Measurements from ENCODE around the gene MED22.

MED22 gene

GRCh38 chr9:133354766-133355165, 6.8 kb upstream of the MED22 start:
- H3K9me2 ChIP-seq (replicated peaks; ENCODE audit: insufficient read depth, low read length) = no peaks in the 10 kb centered on the region
- H3F3A ChIP-seq (ENCODE audit: insufficient read depth) = peaks cover 50% of the 10 kb centered on the region
- H3K36me3 ChIP-seq (ENCODE audit: low read length) = peaks cover 22% of the 10 kb centered on the region
- H3K9me3 ChIP-seq (ENCODE audit: insufficient read depth, low read length) = no peaks in the 10 kb centered on the region
- no peak overlapping the region for H2AFZ ChIP-seq (ENCODE audit: low read depth, low read length, severe bottlenecking)
- H3K79me2 ChIP-seq (ENCODE audit: insufficient read depth, low read length) = peaks cover 13% of the 10 kb centered on the region; the same call in 1 of the 2 replicates
- no peak for TF ChIP-seq CTCF (IDR thresholded peaks at IDR 0.05; ENCODE audit: insufficient read depth, low read length, poor library complexity, severe bottlenecking)
- TF ChIP-seq EZH2phosphoT487 (conservative IDR thresholded peaks at IDR 0.05; ENCODE audit: low read length) = no peak
- H3K9ac ChIP-seq (ENCODE audit: low read length) = no peak overlapping the region
- H3K27me3 ChIP-seq (ENCODE audit: low read length) = no peaks in the 10 kb centered on the region
- H3K27ac ChIP-seq (ENCODE audit: low read depth, low read length) = no peak overlapping the region
- H4K20me1 ChIP-seq (ENCODE audit: low read depth, low read length) = no peaks in the 10 kb centered on the region; the same call in 1 of the 2 replicates
- H3K4me2 ChIP-seq (ENCODE audit: low read depth, low read length, poor library complexity, severe bottlenecking) = peak overlapping the region; percentile 57
- H3K4me3 ChIP-seq (ENCODE audit: insufficient read depth, low read length, poor library complexity, severe bottlenecking) = no peak overlapping the region

GRCh38 chr9:133353548-133353947, 5.6 kb upstream of the MED22 start:
- Histone ChIP-seq H3K4me3 (ENCODE audit: insufficient read depth, low read length, poor library complexity, severe bottlenecking) (no peak overlapping the region), H4K20me1 (ENCODE audit: low read depth, low read length) (no peaks in the 10 kb centered on the region; the same call in 1 of the 2 replicates), H3K27ac (ENCODE audit: low read depth, low read length) (no peak overlapping the region; the same call in 1 of the 2 replicates), H3K36me3 (ENCODE audit: low read length) (peaks cover 34% of the 10 kb centered on the region), H3K9me3 (ENCODE audit: insufficient read depth, low read length) (no peaks in the 10 kb centered on the region), H2AFZ (ENCODE audit: low read depth, low read length, severe bottlenecking) (no peak overlapping the region), H3K27me3 (ENCODE audit: low read length) (no peaks in the 10 kb centered on the region), H3K79me2 (ENCODE audit: insufficient read depth, low read length) (peaks cover 25% of the 10 kb centered on the region), H3F3A (ENCODE audit: insufficient read depth) (peaks cover 63% of the 10 kb centered on the region), H3K9me2 (replicated peaks; ENCODE audit: insufficient read depth, low read length) (no peaks in the 10 kb centered on the region), H3K4me2 (ENCODE audit: low read depth, low read length, poor library complexity, severe bottlenecking) (no peak overlapping the region), H3K9ac (ENCODE audit: low read length) (no peak overlapping the region)
- TF ChIP-seq EZH2phosphoT487 (conservative IDR thresholded peaks at IDR 0.05; ENCODE audit: low read length) (no peak), CTCF (IDR thresholded peaks at IDR 0.05; ENCODE audit: insufficient read depth, low read length, poor library complexity, severe bottlenecking) (no peak)

GRCh38 chr9:133352635-133353340, 4.9 kb upstream of the MED22 start:
- Histone ChIP-seq H3K9ac (ENCODE audit: low read length) (no peak overlapping the region), H3F3A (ENCODE audit: insufficient read depth) (peaks cover 64% of the 10 kb centered on the region), H3K9me3 (ENCODE audit: insufficient read depth, low read length) (no peaks in the 10 kb centered on the region), H3K27ac (ENCODE audit: low read depth, low read length) (no peak overlapping the region; the same call in 1 of the 2 replicates), H3K4me3 (ENCODE audit: insufficient read depth, low read length, poor library complexity, severe bottlenecking) (no peak overlapping the region), H3K4me2 (ENCODE audit: low read depth, low read length, poor library complexity, severe bottlenecking) (no peak overlapping the region), H3K9me2 (replicated peaks; ENCODE audit: insufficient read depth, low read length) (no peaks in the 10 kb centered on the region), H3K79me2 (ENCODE audit: insufficient read depth, low read length) (peaks cover 31% of the 10 kb centered on the region), H4K20me1 (ENCODE audit: low read depth, low read length) (no peaks in the 10 kb centered on the region; the same call in 1 of the 2 replicates), H2AFZ (ENCODE audit: low read depth, low read length, severe bottlenecking) (no peak overlapping the region), H3K27me3 (ENCODE audit: low read length) (no peaks in the 10 kb centered on the region), H3K36me3 (ENCODE audit: low read length) (peaks cover 35% of the 10 kb centered on the region)
- TF ChIP-seq EZH2phosphoT487 (conservative IDR thresholded peaks at IDR 0.05; ENCODE audit: low read length) = no peak

All from SU-DHL-6 (cell line).